ENCODE data around the gene NFIA. TPM values are rescaled to one million over a fixed set of nuclear protein-coding genes. Genes with fewer than 3 reads are reported as not detected.

Gene NFIA
- total RNA-seq, 6 donors from 2014 or later: 33.5 to 94.3 (median 44.9) TPM

DNA sequence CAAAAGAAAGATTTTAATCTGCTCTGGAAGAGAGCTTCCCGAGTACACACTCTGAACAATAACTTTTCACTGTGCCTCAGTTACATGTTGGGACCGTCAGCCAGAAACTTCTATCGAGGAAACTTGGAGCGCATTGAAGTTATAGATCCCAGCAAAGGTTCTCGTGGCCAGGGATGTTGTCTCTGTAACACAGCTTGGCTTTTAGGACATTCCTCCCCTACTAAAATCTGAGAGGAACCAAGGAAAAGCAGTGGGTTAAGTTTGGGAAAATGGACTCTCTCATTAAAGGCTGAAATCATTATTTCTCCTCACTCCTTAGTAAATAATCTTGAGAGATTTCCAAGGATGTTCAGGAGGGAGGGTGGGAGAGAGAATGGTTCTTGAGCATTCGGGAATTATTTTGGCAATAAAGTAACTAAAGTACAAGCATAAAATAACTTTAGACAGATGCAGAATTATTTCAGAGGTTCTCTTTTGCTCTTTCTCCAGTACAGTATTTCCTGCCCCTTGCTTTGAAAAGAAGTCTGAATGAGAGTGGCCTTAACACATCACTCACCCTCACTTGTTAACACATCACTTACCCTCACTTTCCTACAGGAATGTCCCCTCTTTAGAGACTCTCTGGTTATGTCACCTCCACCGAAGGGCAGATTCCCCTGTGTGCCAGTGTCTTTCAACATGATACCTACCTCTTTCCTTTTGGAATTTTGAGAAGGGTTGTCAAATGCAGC lies 1.8 kb upstream of the NFIA start:
- peak overlapping the region; percentile 75 to 96 (median 90) for H3K27ac ChIP-seq
- H3K4me1 ChIP-seq: peaks cover 36 to 57% (median 49%) of the 10 kb centered on the region in 4 donors
- H3K9me3 ChIP-seq: no peaks in the 10 kb centered on the region
- no peaks in the 10 kb centered on the region for H3K27me3 ChIP-seq
- H3K4me3 ChIP-seq: peak overlapping the region in 2 of 4 donors; percentile 13 to 34
- DNase-seq (no peak), ATAC-seq (ENCODE audit: low FRiP score in 2 of 2) (no peak)
- no peaks in the 10 kb centered on the region for H3K36me3 ChIP-seq
- 26 to 29% methylated on average over 7 of the region's 7 CpGs for WGBS, 2 donors
- TF ChIP-seq, protein P1, sequence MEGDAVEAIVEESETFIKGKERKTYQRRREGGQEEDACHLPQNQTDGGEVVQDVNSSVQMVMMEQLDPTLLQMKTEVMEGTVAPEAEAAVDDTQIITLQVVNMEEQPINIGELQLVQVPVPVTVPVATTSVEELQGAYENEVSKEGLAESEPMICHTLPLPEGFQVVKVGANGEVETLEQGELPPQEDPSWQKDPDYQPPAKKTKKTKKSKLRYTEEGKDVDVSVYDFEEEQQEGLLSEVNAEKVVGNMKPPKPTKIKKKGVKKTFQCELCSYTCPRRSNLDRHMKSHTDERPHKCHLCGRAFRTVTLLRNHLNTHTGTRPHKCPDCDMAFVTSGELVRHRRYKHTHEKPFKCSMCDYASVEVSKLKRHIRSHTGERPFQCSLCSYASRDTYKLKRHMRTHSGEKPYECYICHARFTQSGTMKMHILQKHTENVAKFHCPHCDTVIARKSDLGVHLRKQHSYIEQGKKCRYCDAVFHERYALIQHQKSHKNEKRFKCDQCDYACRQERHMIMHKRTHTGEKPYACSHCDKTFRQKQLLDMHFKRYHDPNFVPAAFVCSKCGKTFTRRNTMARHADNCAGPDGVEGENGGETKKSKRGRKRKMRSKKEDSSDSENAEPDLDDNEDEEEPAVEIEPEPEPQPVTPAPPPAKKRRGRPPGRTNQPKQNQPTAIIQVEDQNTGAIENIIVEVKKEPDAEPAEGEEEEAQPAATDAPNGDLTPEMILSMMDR (IDR thresholded peaks at IDR 0.05): no peak
- TF ChIP-seq EP300 (IDR thresholded peaks at IDR 0.05) (no peak), POLR2A (IDR thresholded peaks at IDR 0.05) (no peak), POLR2AphosphoS5 (IDR thresholded peaks at IDR 0.05) (no peak)

- peaks cover 32 to 57% (median 46%) of the 10 kb centered on the region in 4 donors for H3K4me1 ChIP-seq
- WGBS, 2 donors: 6 to 9% methylated on average over 8 of the region's 8 CpGs
Measured at GRCh38 chr1:61081144-61081685, 1.1 kb upstream of the NFIA start.

GRCh38 chr1:61081686-61082310 lies 563 bp upstream of the NFIA start:
- no peaks in the 10 kb centered on the region for H3K36me3 ChIP-seq
- DNase-seq (peak; percentile 38 to 88), ATAC-seq (ENCODE audit: low FRiP score in 2 of 2) (no peak)
- no peak for TF ChIP-seq EP300 (IDR thresholded peaks at IDR 0.05)
- TF ChIP-seq POLR2AphosphoS5 (IDR thresholded peaks at IDR 0.05): no peak
- TF ChIP-seq, protein P1 (IDR thresholded peaks at IDR 0.05): no peak
- TF ChIP-seq POLR2A (IDR thresholded peaks at IDR 0.05): no peak
- H3K9me3 ChIP-seq: no peaks in the 10 kb centered on the region
- no peaks in the 10 kb centered on the region for H3K27me3 ChIP-seq
- peak overlapping the region; percentile 46 to 93 (median 69) for H3K4me3 ChIP-seq
- WGBS, 2 donors: 0 to 1% methylated on average over 24 to 30 of the region's 41 CpGs
- peaks cover 28 to 52% (median 43%) of the 10 kb centered on the region in 4 donors for H3K4me1 ChIP-seq
- peak overlapping the region; percentile 75 to 96 (median 90) for H3K27ac ChIP-seq

More at GRCh38 chr1:61081144-61081685, 1.1 kb upstream of the NFIA start:
- TF ChIP-seq, protein P1 (IDR thresholded peaks at IDR 0.05): no peak
- no peak for TF ChIP-seq POLR2A (IDR thresholded peaks at IDR 0.05)
- no peak for TF ChIP-seq EP300 (IDR thresholded peaks at IDR 0.05)
- no peak for TF ChIP-seq POLR2AphosphoS5 (IDR thresholded peaks at IDR 0.05)
- no peak for DNase-seq
- Histone ChIP-seq H3K4me3 (peak overlapping the region; percentile 46 to 93 (median 69)), H3K9me3 (no peaks in the 10 kb centered on the region), H3K27ac (peak overlapping the region; percentile 75 to 96 (median 90)), H3K36me3 (no peaks in the 10 kb centered on the region), H3K27me3 (no peaks in the 10 kb centered on the region)
- ATAC-seq (ENCODE audit: low FRiP score in 2 of 2): no peak

GRCh38 chr1:61083013-61083806 lies 849 bp downstream of the NFIA start:
- Histone ChIP-seq H3K36me3 (peaks cover 0 to 1% (median 1%) of the 10 kb centered on the region in 4 donors), H3K4me3 (peak overlapping the region; percentile 60 to 93 (median 69)), H3K4me1 (peaks cover 34 to 58% (median 43%) of the 10 kb centered on the region in 4 donors), H3K27me3 (no peaks in the 10 kb centered on the region), H3K9me3 (no peaks in the 10 kb centered on the region), H3K27ac (peak overlapping the region; percentile 85 to 97 (median 95))
- TF ChIP-seq, protein P1 (IDR thresholded peaks at IDR 0.05): peak in 1 of 6 experiments; percentile 20
- no peak for TF ChIP-seq POLR2AphosphoS5 (IDR thresholded peaks at IDR 0.05)
- DNase-seq (peak in 1 of 2 donors; percentile 92), ATAC-seq (ENCODE audit: low FRiP score in 2 of 2) (peak in 1 of 2 donors; percentile 73)
- WGBS, 2 donors: 0 to 1% methylated on average over 30 to 56 of the region's 105 CpGs

Measured in upper lobe of left lung (tissue), 6 donors.